Smooth muscle cell (in vitro differentiated cells): ENCODE results near the gene MBD6. TPM values are rescaled to one million over a fixed set of nuclear protein-coding genes. Genes with fewer than 3 reads are reported as not detected.

Experiments
- DNase-seq: peaks from one replicate; lab custom pipeline; 2025; ENCODE audit not compliant: unreplicated experiment; lab: John Stamatoyannopoulos, UW
- H2AFZ ChIP-seq: fragments of 200-600 bp; sonication (generic); 2 replicates; pipeline ENCODE4 v1.6.0; 2016; ENCODE audit warnings: antibody characterized with exemption, low read depth, mild to moderate bottlenecking
- H3F3A ChIP-seq: fragments of 200-600 bp; sonication (generic); 2 replicates; pipeline ENCODE4 v1.6.0; 2017; ENCODE audit warnings: antibody characterized with exemption, low read depth
- H3K27ac ChIP-seq: fragments of 200-600 bp; sonication (generic); 2 replicates; pipeline ENCODE4 v1.5.1; 2016; ENCODE audit warnings: low read depth, mild to moderate bottlenecking
- H3K27me3 ChIP-seq: fragments of 200-600 bp; sonication (generic); 2 replicates; pipeline ENCODE4 v1.6.1; 2016; ENCODE audit warnings: low read depth, mild to moderate bottlenecking
- H3K36me3 ChIP-seq: fragments of 200-600 bp; sonication (generic); 2 replicates; pipeline ENCODE4 v1.5.1; 2016; ENCODE audit warnings: low read depth
- H3K4me1 ChIP-seq: fragments of 200-600 bp; sonication (generic); 2 replicates; pipeline ENCODE4 v1.5.1; 2016; ENCODE audit warnings: low read depth
- H3K4me2 ChIP-seq: fragments of 200-600 bp; sonication (generic); 2 replicates; pipeline ENCODE4 v1.6.0; 2016; ENCODE audit warnings: mild to moderate bottlenecking
- H3K4me3 ChIP-seq: fragments of 200-600 bp; sonication (generic); 2 replicates; pipeline ENCODE4 v1.5.1; 2016; ENCODE audit warnings: mild to moderate bottlenecking
- H3K79me2 ChIP-seq: fragments of 200-600 bp; sonication (generic); 2 replicates; pipeline ENCODE4 v1.6.0; 2016; ENCODE audit warnings: low read depth, mild to moderate bottlenecking
- H3K9ac ChIP-seq: fragments of 200-600 bp; sonication (generic); 2 replicates; pipeline ENCODE4 v1.6.0; 2016; ENCODE audit warnings: low read depth
- H3K9me3 ChIP-seq: fragments of 200-600 bp; sonication (generic); replicated peaks from 2 replicates; pipeline ENCODE4 v1.5.1; 2016; ENCODE audit warnings: low read depth
- H4K20me1 ChIP-seq: fragments of 200-600 bp; sonication (generic); 2 replicates; pipeline ENCODE4 v1.6.0; 2016; ENCODE audit warnings: low read depth
- WGBS: methylation state at CpG from one replicate; pipeline ENCODE4 v1.1.7; 2016; ENCODE audit warnings: low lambda C conversion rate; 5-methylcytosine and 5-hydroxymethylcytosine counted together
- polyA plus RNA-seq: library from polyadenylated mRNA; unstranded; fragments of >200 nt; fragmentation: Nextera tagmentation; extraction: Ambion mirVana; gene quantifications from 2 replicates; pipeline ENCODE4 v1.2.1, GENCODE V29; 2016
- total RNA-seq: library from RNA; depleted of rRNA; stranded (reverse); fragments of >200 nt; gene quantifications from 2 replicates; pipeline ENCODE4 v1.2.3, GENCODE V29; 2014
- TF ChIP-seq, protein P1 (sequence below): fragments of 200-600 bp; sonication (generic); IDR thresholded peaks from 2 replicates; pipeline ENCODE4 v1.5.1; 2017; ENCODE audit warnings: borderline replicate concordance, mild to moderate bottlenecking, antibody characterized with exemption; ENCODE audit not compliant: insufficient read depth, poor library complexity, severe bottlenecking

Gene MBD6
- total and polyA plus RNA-seq, 2 experiments from 2014 or later, result 3.7 to 11.7 TPM

- Histone ChIP-seq H3F3A (no peaks in the 10 kb centered on the region), H3K4me1 (peaks cover 11% of the 10 kb centered on the region), H3K27ac (peak overlapping the region; percentile 61), H3K27me3 (no peaks in the 10 kb centered on the region), H3K79me2 (peaks cover 27% of the 10 kb centered on the region), H3K36me3 (peaks cover 13% of the 10 kb centered on the region), H4K20me1 (peaks cover 5% of the 10 kb centered on the region), H3K4me3 (peak overlapping the region; percentile 89), H3K4me2 (peak overlapping the region; percentile 96), H2AFZ (peak overlapping the region; percentile 20), H3K9ac (peak overlapping the region; percentile 90), H3K9me3 (no peaks in the 10 kb centered on the region)
- DNase-seq, result no peak
- TF ChIP-seq, protein P1, sequence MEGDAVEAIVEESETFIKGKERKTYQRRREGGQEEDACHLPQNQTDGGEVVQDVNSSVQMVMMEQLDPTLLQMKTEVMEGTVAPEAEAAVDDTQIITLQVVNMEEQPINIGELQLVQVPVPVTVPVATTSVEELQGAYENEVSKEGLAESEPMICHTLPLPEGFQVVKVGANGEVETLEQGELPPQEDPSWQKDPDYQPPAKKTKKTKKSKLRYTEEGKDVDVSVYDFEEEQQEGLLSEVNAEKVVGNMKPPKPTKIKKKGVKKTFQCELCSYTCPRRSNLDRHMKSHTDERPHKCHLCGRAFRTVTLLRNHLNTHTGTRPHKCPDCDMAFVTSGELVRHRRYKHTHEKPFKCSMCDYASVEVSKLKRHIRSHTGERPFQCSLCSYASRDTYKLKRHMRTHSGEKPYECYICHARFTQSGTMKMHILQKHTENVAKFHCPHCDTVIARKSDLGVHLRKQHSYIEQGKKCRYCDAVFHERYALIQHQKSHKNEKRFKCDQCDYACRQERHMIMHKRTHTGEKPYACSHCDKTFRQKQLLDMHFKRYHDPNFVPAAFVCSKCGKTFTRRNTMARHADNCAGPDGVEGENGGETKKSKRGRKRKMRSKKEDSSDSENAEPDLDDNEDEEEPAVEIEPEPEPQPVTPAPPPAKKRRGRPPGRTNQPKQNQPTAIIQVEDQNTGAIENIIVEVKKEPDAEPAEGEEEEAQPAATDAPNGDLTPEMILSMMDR, result no peak
- WGBS, result 33% methylated on average over 11 of the region's 11 CpGs
These were observed 34.0 kb upstream of the MBD6 start for GRCh38 chr12:57488402-57489156.

DNA sequence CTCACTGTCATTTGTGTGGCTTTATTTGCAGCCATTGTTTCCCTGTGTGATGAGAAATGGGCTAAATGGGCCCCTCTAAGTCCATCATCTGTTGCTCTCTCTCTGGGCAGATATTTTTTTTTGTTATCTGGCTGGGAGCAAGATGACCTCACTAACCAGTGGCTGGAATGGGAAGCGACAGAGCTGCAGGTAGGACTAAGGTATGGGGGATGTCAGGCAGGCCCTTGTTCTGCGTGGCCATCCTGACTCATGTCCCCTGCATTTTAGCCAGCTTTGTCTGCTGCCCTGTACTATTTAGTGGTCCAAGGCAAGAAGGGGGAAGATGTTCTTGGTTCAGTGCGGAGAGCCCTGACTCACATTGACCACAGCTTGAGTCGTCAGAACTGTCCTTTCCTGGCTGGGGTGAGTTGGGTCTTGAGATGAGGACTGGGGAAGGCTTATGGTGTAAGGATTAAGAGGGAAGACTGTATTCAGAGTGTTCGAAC lies 33.4 kb upstream of the MBD6 start:
- TF ChIP-seq, protein P1, result no peak
- no peak overlapping the region for H2AFZ ChIP-seq
- peaks cover 8% of the 10 kb centered on the region for H4K20me1 ChIP-seq
- peak overlapping the region; percentile 61 for H3K27ac ChIP-seq
- no peaks in the 10 kb centered on the region for H3K9me3 ChIP-seq
- peaks cover 11% of the 10 kb centered on the region for H3K4me1 ChIP-seq
- peaks cover 13% of the 10 kb centered on the region for H3K36me3 ChIP-seq
- H3K4me2 ChIP-seq, result peak overlapping the region; percentile 96
- 74% methylated on average over 5 of the region's 5 CpGs for WGBS
- DNase-seq, result no peak
- H3F3A ChIP-seq, result no peaks in the 10 kb centered on the region
- no peaks in the 10 kb centered on the region for H3K27me3 ChIP-seq
- peak overlapping the region; percentile 90 for H3K9ac ChIP-seq
- H3K79me2 ChIP-seq, result peaks cover 27% of the 10 kb centered on the region
- peak overlapping the region; percentile 89 for H3K4me3 ChIP-seq

DNA sequence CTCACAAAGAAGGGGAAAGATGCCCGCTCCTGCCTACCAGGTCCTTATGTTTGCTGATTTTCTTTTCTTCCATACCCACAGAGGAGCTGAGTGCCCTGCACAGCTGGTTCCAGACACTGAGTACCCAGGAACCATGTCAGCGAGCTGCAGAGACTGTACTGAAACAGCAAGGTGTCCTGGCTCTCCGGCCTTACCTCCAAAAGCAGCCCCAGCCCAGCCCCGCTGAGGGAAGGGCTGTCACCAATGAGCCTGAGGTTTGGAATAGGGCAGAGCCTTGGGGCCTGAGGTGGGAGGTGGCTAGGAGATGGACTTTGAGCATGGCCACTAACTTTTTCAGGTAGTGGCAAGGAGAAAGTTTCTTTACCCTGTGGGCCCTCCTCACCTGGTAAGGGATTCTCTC lies 32.5 kb upstream of the MBD6 start:
- TF ChIP-seq, protein P1, result no peak
- H3K4me1 ChIP-seq, result peaks cover 11% of the 10 kb centered on the region
- H3K27ac ChIP-seq, result no peak overlapping the region
- H3K9me3 ChIP-seq, result no peaks in the 10 kb centered on the region
- no peak overlapping the region for H3K4me2 ChIP-seq
- peaks cover 13% of the 10 kb centered on the region for H3K36me3 ChIP-seq
- H3K27me3 ChIP-seq, result no peaks in the 10 kb centered on the region
- no peak overlapping the region for H2AFZ ChIP-seq
- H4K20me1 ChIP-seq, result peaks cover 8% of the 10 kb centered on the region
- H3F3A ChIP-seq, result no peaks in the 10 kb centered on the region
- no peak overlapping the region for H3K9ac ChIP-seq
- no peak for DNase-seq
- no peak overlapping the region for H3K4me3 ChIP-seq
- 96% methylated on average over 4 of the region's 4 CpGs for WGBS
- H3K79me2 ChIP-seq, result peaks cover 27% of the 10 kb centered on the region
